ENCODE measurements around the gene MIOS.

Gene MIOS

GRCh38 chr7:7565018-7565680 lies 1.5 kb upstream of the MIOS start:
- Histone ChIP-seq H3K27ac (no peak overlapping the region), H3K4me3 (IDR thresholded peaks at IDR 0.05; ENCODE audit: insufficient read depth, low read depth, low read length) (no peak overlapping the region), H2AFZ (ENCODE audit: low read depth) (no peak overlapping the region), H3K4me2 (no peak overlapping the region), H3K9ac (no peak overlapping the region), H3K36me3 (ENCODE audit: insufficient read depth) (no peaks in the 10 kb centered on the region), H3K4me1 (ENCODE audit: low read depth, poor library complexity, severe bottlenecking) (peaks cover 18% of the 10 kb centered on the region), H3K79me2 (ENCODE audit: insufficient read depth, low read depth) (peaks cover 19% of the 10 kb centered on the region; the same call in 1 of the 2 replicates), H4K20me1 (ENCODE audit: insufficient read depth) (no peaks in the 10 kb centered on the region), H3K27me3 (ENCODE audit: insufficient read depth, low read depth) (no peaks in the 10 kb centered on the region)
- TF ChIP-seq, protein P1, sequence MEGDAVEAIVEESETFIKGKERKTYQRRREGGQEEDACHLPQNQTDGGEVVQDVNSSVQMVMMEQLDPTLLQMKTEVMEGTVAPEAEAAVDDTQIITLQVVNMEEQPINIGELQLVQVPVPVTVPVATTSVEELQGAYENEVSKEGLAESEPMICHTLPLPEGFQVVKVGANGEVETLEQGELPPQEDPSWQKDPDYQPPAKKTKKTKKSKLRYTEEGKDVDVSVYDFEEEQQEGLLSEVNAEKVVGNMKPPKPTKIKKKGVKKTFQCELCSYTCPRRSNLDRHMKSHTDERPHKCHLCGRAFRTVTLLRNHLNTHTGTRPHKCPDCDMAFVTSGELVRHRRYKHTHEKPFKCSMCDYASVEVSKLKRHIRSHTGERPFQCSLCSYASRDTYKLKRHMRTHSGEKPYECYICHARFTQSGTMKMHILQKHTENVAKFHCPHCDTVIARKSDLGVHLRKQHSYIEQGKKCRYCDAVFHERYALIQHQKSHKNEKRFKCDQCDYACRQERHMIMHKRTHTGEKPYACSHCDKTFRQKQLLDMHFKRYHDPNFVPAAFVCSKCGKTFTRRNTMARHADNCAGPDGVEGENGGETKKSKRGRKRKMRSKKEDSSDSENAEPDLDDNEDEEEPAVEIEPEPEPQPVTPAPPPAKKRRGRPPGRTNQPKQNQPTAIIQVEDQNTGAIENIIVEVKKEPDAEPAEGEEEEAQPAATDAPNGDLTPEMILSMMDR (conservative IDR thresholded peaks at IDR 0.05; ENCODE audit: low read depth, low read length) = no peak

GRCh38 chr7:7565746-7566650 lies 686 bp upstream of the MIOS start:
- Histone ChIP-seq H3K36me3 (ENCODE audit: insufficient read depth) (no peaks in the 10 kb centered on the region), H3K27ac (peak overlapping the region; percentile 67), H4K20me1 (ENCODE audit: insufficient read depth) (no peaks in the 10 kb centered on the region), H3K4me2 (peak overlapping the region; percentile 66), H3K9ac (peak overlapping the region; percentile 84), H2AFZ (ENCODE audit: low read depth) (peak overlapping the region; percentile 85), H3K4me3 (IDR thresholded peaks at IDR 0.05; ENCODE audit: insufficient read depth, low read depth, low read length) (no peak overlapping the region), H3K79me2 (ENCODE audit: insufficient read depth, low read depth) (peaks cover 19% of the 10 kb centered on the region; the same call in 1 of the 2 replicates), H3K4me1 (ENCODE audit: low read depth, poor library complexity, severe bottlenecking) (peaks cover 18% of the 10 kb centered on the region), H3K27me3 (ENCODE audit: insufficient read depth, low read depth) (no peaks in the 10 kb centered on the region)
- TF ChIP-seq, protein P1 (conservative IDR thresholded peaks at IDR 0.05; ENCODE audit: low read depth, low read length) = no peak

DNA sequence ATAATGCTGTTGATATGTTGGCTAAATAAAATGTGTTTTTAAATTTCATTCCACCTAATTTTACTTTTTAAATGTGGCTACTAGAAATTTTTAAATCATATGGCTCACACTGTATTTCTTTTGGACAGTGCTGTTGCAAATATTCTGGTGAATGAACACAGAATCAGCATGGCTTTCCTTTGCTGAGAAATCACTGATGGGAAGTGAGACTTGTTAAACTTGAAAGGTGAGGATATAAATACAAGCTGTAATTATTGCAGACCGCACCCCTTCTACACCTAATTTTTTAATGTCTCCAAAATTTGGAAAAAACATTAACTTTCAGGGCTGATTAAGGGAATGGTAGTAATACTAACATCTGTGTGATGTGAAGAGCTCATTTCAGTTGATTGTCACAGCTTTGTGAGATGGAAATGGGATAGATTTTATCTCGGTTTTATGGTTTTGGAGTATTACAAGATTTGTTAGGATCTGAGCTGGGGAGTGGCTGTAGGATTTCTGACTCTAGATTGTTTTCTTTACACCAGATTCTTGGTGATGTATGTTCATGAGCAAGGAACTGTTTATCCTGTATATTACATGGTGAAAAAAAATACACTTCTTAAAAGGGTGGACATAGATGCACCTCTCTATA lies 1.3 kb downstream of the MIOS start:
- peak overlapping the region; percentile 67; the same call in 1 of the 2 replicates for H3K27ac ChIP-seq
- no peaks in the 10 kb centered on the region for H3K27me3 ChIP-seq (ENCODE audit: insufficient read depth, low read depth)
- H3K4me3 ChIP-seq (IDR thresholded peaks at IDR 0.05; ENCODE audit: insufficient read depth, low read depth, low read length) = no peak overlapping the region
- H3K4me2 ChIP-seq = peak overlapping the region; percentile 83
- TF ChIP-seq, protein P1 (conservative IDR thresholded peaks at IDR 0.05; ENCODE audit: low read depth, low read length) = no peak
- H4K20me1 ChIP-seq (ENCODE audit: insufficient read depth) = no peaks in the 10 kb centered on the region
- peaks cover 27% of the 10 kb centered on the region for H3K4me1 ChIP-seq (ENCODE audit: low read depth, poor library complexity, severe bottlenecking)
- H3K9ac ChIP-seq = peak overlapping the region; percentile 84; the same call in 1 of the 2 replicates
- no peaks in the 10 kb centered on the region for H3K36me3 ChIP-seq (ENCODE audit: insufficient read depth)
- H2AFZ ChIP-seq (ENCODE audit: low read depth) = peak overlapping the region; percentile 85; the same call in 1 of the 2 replicates
- peaks cover 19% of the 10 kb centered on the region; the same call in 1 of the 2 replicates for H3K79me2 ChIP-seq (ENCODE audit: insufficient read depth, low read depth)

- H3K27ac ChIP-seq = no peak overlapping the region
- H3K27me3 ChIP-seq (ENCODE audit: insufficient read depth, low read depth) = no peaks in the 10 kb centered on the region
- H3K79me2 ChIP-seq (ENCODE audit: insufficient read depth, low read depth) = peaks cover 19% of the 10 kb centered on the region; the same call in 1 of the 2 replicates
These were observed 1.9 kb downstream of the MIOS start for GRCh38 chr7:7568553-7568952.

More at GRCh38 chr7:7568553-7568952, 1.9 kb downstream of the MIOS start:
- no peak overlapping the region for H3K9ac ChIP-seq
- H3K4me1 ChIP-seq (ENCODE audit: low read depth, poor library complexity, severe bottlenecking) = peaks cover 30% of the 10 kb centered on the region
- peak overlapping the region; percentile 83; the same call in 1 of the 2 replicates for H3K4me2 ChIP-seq
- no peak overlapping the region for H2AFZ ChIP-seq (ENCODE audit: low read depth)
- H3K4me3 ChIP-seq (IDR thresholded peaks at IDR 0.05; ENCODE audit: insufficient read depth, low read depth, low read length) = no peak overlapping the region
- no peaks in the 10 kb centered on the region for H3K36me3 ChIP-seq (ENCODE audit: insufficient read depth)
- no peaks in the 10 kb centered on the region for H4K20me1 ChIP-seq (ENCODE audit: insufficient read depth)
- TF ChIP-seq, protein P1 (conservative IDR thresholded peaks at IDR 0.05; ENCODE audit: low read depth, low read length) = no peak
